Karpas-422 (cell line): Measurements from ENCODE around the gene MMRN2. TPM values are rescaled to one million over a fixed set of nuclear protein-coding genes. Genes with fewer than 3 reads are reported as not detected.

Source experiments
- DNase-seq: peaks from one replicate; pipeline ENCODE4 v3.0.0-alpha.2; 2015
- H2AFZ ChIP-seq: fragments of 200-600 bp; sonication (generic); 2 replicates; pipeline ENCODE4 v1.6.1; 2014; ENCODE audit warnings: antibody characterized with exemption, low read length, mixed read lengths
- H3K27ac ChIP-seq: fragments of 200-600 bp; sonication (generic); 2 replicates; pipeline ENCODE4 v1.5.1; 2014; ENCODE audit warnings: mild to moderate bottlenecking, low read length, moderate library complexity
- H3K27me3 ChIP-seq: fragments of 200-600 bp; sonication (generic); 2 replicates; pipeline ENCODE4 v1.6.1; 2014; ENCODE audit warnings: low read length, mixed read lengths
- H3K36me3 ChIP-seq: fragments of 200-600 bp; sonication (generic); 2 replicates; pipeline ENCODE4 v1.6.1; 2014; ENCODE audit warnings: low read length, mixed read lengths; ENCODE audit not compliant: insufficient read depth
- H3K4me1 ChIP-seq: fragments of 200-600 bp; sonication (generic); 2 replicates; pipeline ENCODE4 v1.6.1; 2014; ENCODE audit warnings: mild to moderate bottlenecking, low read length, mixed read lengths
- H3K4me2 ChIP-seq: fragments of 200-600 bp; sonication (generic); 2 replicates; pipeline ENCODE4 v1.6.1; 2014; ENCODE audit warnings: low read length, low read depth, mild to moderate bottlenecking; ENCODE audit not compliant: poor library complexity, severe bottlenecking
- H3K4me3 ChIP-seq: fragments of 200-600 bp; sonication (generic); 2 replicates; pipeline ENCODE4 v1.5.1; 2014; ENCODE audit warnings: mild to moderate bottlenecking, antibody characterized with exemption, low read length, mixed read lengths
- H3K79me2 ChIP-seq: fragments of 200-600 bp; sonication (generic); 2 replicates; pipeline ENCODE4 v1.6.1; 2014; ENCODE audit warnings: mild to moderate bottlenecking, low read length, mixed read lengths
- H3K9ac ChIP-seq: fragments of 200-600 bp; sonication (generic); 2 replicates; pipeline ENCODE4 v1.6.0; 2014; ENCODE audit warnings: low read length
- H3K9me2 ChIP-seq: fragments of 200-600 bp; sonication (generic), shearing (Covaris generic); replicated peaks from 2 replicates; pipeline ENCODE4 v1.6.0; 2014; ENCODE audit warnings: mild to moderate bottlenecking, low read length, moderate library complexity; ENCODE audit not compliant: insufficient read depth
- H3K9me3 ChIP-seq: fragments of 300-700, 200-600 bp; sonication (generic); 2 replicates; pipeline ENCODE4 v1.6.1; 2014; ENCODE audit warnings: low read length, mixed read lengths
- H4K20me1 ChIP-seq: fragments of 200-600 bp; sonication (generic); 2 replicates; pipeline ENCODE4 v1.6.1; 2014; ENCODE audit warnings: mild to moderate bottlenecking, antibody characterized with exemption, low read length, low read depth; ENCODE audit not compliant: insufficient read depth
- total RNA-seq: library from RNA; depleted of rRNA; stranded (reverse); fragments of >200 nt; shearing (Covaris generic); gene quantifications from 2 replicates; pipeline ENCODE4 v1.2.3, GENCODE V29; 2014; ENCODE audit warnings: low replicate concordance

Gene MMRN2
- total RNA-seq, 1 experiment from 2014 or later = not detected

DNA sequence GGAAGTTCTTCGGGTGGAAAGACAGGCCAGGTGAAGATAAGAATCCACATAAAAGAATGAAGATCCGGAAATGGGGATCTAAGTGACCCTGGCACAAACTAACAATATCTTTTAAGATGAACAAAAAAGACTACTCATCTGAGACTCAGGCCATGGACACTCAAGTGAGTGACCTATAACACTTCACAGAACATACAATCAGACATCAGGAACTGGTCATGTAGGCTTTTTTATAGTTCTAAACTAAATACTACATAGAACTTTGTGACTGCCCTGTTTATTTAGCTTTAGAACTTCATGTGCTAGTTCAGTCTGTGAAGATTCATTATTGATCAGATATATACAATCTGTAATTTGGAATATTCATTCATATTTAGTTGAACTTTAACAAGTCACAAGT lies 52.8 kb downstream of the MMRN2 start:
- Histone ChIP-seq H3K4me3 (no peak overlapping the region), H3K79me2 (no peaks in the 10 kb centered on the region), H3K36me3 (no peaks in the 10 kb centered on the region), H4K20me1 (no peaks in the 10 kb centered on the region), H2AFZ (no peak overlapping the region), H3K9me2 (no peaks in the 10 kb centered on the region), H3K27ac (no peak overlapping the region), H3K9ac (no peak overlapping the region), H3K9me3 (no peaks in the 10 kb centered on the region), H3K4me1 (no peaks in the 10 kb centered on the region), H3K27me3 (no peaks in the 10 kb centered on the region), H3K4me2 (no peak overlapping the region)
- no peak for DNase-seq

- H3K4me2 ChIP-seq = no peak overlapping the region
- H3K9me2 ChIP-seq = no peaks in the 10 kb centered on the region
- H3K27me3 ChIP-seq = no peaks in the 10 kb centered on the region
- no peak overlapping the region for H3K4me3 ChIP-seq
- DNase-seq = no peak
- H3K36me3 ChIP-seq = no peaks in the 10 kb centered on the region
- H3K79me2 ChIP-seq = no peaks in the 10 kb centered on the region
- no peaks in the 10 kb centered on the region for H4K20me1 ChIP-seq
- H2AFZ ChIP-seq = no peak overlapping the region
- H3K4me1 ChIP-seq = no peaks in the 10 kb centered on the region; the same call in 1 of the 2 replicates
- no peak overlapping the region for H3K9ac ChIP-seq
- H3K9me3 ChIP-seq = no peaks in the 10 kb centered on the region
- H3K27ac ChIP-seq = no peak overlapping the region
These were observed 56.5 kb downstream of the MMRN2 start for GRCh38 chr10:86900955-86901354.

DNA sequence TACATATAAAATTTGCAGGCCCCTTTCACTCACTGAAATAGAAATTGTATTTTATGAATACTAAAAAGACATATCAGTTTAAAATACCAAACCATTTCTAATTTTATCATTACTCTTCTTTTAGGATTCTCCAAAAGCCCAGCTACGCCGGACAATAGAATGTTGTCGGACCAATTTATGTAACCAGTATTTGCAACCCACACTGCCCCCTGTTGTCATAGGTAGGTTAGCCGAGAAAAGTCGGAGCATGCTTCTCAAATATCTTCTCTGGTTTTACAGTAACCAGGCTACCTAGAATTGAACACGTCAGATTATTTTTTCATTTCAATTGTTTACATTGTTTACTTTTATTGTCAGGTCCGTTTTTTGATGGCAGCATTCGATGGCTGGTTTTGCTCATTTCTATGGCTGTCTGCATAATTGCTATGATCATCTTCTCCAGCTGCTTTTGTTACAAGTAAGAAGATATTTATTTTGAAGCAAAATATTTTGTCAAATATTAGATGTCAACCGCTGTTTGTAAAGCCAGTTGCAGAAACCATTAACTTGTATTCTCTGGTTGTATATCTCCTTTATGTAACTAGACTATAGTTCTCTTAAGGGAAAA lies 57.6 kb downstream of the MMRN2 start:
- DNase-seq = peak; percentile 49

DNA sequence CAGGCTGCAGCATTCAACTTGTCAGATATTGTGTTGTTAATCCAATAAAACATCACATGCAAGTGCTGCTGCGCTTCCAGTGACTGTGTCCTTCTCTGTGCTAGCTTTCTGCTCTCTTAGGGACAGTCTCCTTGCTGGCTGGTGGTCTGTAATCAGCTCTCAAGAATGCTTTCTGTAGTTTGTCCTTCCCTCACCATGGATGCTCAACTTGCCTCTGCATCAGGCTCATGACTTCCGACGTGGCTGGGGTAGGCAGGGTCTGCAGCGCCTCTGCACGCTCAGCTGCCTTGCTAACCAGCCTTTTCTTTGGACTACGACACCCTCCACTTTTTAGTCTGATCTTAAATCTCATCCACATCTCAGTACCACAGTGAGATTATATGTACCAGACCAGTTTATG lies 58.3 kb downstream of the MMRN2 start:
- no peaks in the 10 kb centered on the region for H3K79me2 ChIP-seq
- no peaks in the 10 kb centered on the region for H3K36me3 ChIP-seq
- H3K27me3 ChIP-seq = no peaks in the 10 kb centered on the region

More for the DNA sequence above, 57.6 kb downstream of the MMRN2 start:
- no peaks in the 10 kb centered on the region for H3K9me3 ChIP-seq
- no peak overlapping the region for H3K27ac ChIP-seq
- H3K36me3 ChIP-seq = no peaks in the 10 kb centered on the region
- no peak overlapping the region for H3K4me3 ChIP-seq
- H4K20me1 ChIP-seq = no peaks in the 10 kb centered on the region
- no peaks in the 10 kb centered on the region; the same call in 1 of the 2 replicates for H3K4me1 ChIP-seq
- no peaks in the 10 kb centered on the region for H3K9me2 ChIP-seq
- H3K79me2 ChIP-seq = no peaks in the 10 kb centered on the region
- H3K27me3 ChIP-seq = no peaks in the 10 kb centered on the region
- no peak overlapping the region for H3K4me2 ChIP-seq
- no peak overlapping the region for H3K9ac ChIP-seq
- H2AFZ ChIP-seq = no peak overlapping the region

DNA sequence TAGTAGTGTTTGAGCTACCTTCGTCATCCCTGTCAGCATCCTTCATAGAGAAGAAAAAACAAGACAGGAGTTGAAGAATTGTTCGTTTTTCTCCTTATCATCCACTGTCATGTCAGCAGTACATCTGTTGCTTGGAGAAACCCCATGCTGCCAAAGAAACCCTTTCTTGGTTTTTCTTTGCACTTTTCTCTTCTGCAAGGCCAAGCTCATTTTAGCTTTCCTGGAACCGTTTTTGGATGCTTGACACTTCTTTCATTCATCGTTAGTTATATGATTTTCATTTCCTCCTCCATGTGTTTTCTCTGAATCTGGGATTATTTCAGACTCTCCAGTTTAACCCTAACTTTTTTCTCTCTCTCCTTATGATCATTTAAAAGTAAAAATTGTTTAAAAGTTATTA lies 58.9 kb downstream of the MMRN2 start:
- no peaks in the 10 kb centered on the region for H4K20me1 ChIP-seq
- no peaks in the 10 kb centered on the region for H3K79me2 ChIP-seq
- H3K9me3 ChIP-seq = no peaks in the 10 kb centered on the region
- no peak overlapping the region for H3K9ac ChIP-seq
- H3K9me2 ChIP-seq = no peaks in the 10 kb centered on the region
- no peak overlapping the region for H3K27ac ChIP-seq
- H3K4me3 ChIP-seq = no peak overlapping the region
- H3K36me3 ChIP-seq = no peaks in the 10 kb centered on the region
- no peak overlapping the region for H3K4me2 ChIP-seq
- H3K27me3 ChIP-seq = no peaks in the 10 kb centered on the region
- no peaks in the 10 kb centered on the region; the same call in 1 of the 2 replicates for H3K4me1 ChIP-seq
- H2AFZ ChIP-seq = no peak overlapping the region
- no peak for DNase-seq

More for the DNA sequence above, 58.3 kb downstream of the MMRN2 start:
- DNase-seq = no peak
- Histone ChIP-seq H2AFZ (no peak overlapping the region), H3K27ac (no peak overlapping the region), H3K4me1 (no peaks in the 10 kb centered on the region; the same call in 1 of the 2 replicates), H3K9me2 (no peaks in the 10 kb centered on the region), H3K9me3 (no peaks in the 10 kb centered on the region), H3K4me2 (no peak overlapping the region), H4K20me1 (no peaks in the 10 kb centered on the region), H3K4me3 (no peak overlapping the region), H3K9ac (no peak overlapping the region)

DNA sequence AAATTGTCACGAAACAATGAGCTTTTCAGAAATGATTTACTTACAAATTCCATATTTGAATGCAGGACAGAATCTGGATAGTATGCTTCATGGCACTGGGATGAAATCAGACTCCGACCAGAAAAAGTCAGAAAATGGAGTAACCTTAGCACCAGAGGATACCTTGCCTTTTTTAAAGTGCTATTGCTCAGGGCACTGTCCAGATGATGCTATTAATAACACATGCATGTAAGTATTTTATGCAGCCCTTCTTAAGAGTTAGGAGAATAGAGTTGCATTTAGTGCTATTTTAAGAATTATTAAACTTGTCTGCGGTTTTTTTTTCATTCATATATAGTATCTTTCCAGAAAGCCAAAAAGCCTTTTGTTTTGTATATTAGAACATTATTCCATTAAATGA lies 67.4 kb downstream of the MMRN2 start:
- Histone ChIP-seq H3K9me2 (no peaks in the 10 kb centered on the region), H3K9ac (no peak overlapping the region), H2AFZ (no peak overlapping the region), H3K4me2 (no peak overlapping the region), H3K27ac (no peak overlapping the region), H3K36me3 (no peaks in the 10 kb centered on the region), H3K4me1 (peaks cover 19% of the 10 kb centered on the region), H3K9me3 (no peaks in the 10 kb centered on the region), H3K27me3 (no peaks in the 10 kb centered on the region), H3K4me3 (no peak overlapping the region), H3K79me2 (no peaks in the 10 kb centered on the region), H4K20me1 (no peaks in the 10 kb centered on the region)
- DNase-seq = no peak

- Histone ChIP-seq H3K4me3 (no peak overlapping the region), H3K4me1 (peaks cover 19% of the 10 kb centered on the region), H3K79me2 (no peaks in the 10 kb centered on the region), H3K27me3 (no peaks in the 10 kb centered on the region), H3K9me2 (no peaks in the 10 kb centered on the region), H3K9ac (peak overlapping the region; percentile 3; the same call in 1 of the 2 replicates), H3K4me2 (peak overlapping the region; percentile 49), H2AFZ (no peak overlapping the region), H3K27ac (peak overlapping the region; percentile 71), H3K36me3 (no peaks in the 10 kb centered on the region), H3K9me3 (no peaks in the 10 kb centered on the region), H4K20me1 (no peaks in the 10 kb centered on the region)
- peak; percentile 78 for DNase-seq
These were observed 68.6 kb downstream of the MMRN2 start for GRCh38 chr10:86888585-86889381.
